NCI-H524 (cell line): ENCODE data around the gene GSK3A.

Source experiments
- DNase-seq, 2 experiments: peaks; one replicate each; lab custom pipeline; 2025; lab: John Stamatoyannopoulos, UW

The GSK3A gene

DNA sequence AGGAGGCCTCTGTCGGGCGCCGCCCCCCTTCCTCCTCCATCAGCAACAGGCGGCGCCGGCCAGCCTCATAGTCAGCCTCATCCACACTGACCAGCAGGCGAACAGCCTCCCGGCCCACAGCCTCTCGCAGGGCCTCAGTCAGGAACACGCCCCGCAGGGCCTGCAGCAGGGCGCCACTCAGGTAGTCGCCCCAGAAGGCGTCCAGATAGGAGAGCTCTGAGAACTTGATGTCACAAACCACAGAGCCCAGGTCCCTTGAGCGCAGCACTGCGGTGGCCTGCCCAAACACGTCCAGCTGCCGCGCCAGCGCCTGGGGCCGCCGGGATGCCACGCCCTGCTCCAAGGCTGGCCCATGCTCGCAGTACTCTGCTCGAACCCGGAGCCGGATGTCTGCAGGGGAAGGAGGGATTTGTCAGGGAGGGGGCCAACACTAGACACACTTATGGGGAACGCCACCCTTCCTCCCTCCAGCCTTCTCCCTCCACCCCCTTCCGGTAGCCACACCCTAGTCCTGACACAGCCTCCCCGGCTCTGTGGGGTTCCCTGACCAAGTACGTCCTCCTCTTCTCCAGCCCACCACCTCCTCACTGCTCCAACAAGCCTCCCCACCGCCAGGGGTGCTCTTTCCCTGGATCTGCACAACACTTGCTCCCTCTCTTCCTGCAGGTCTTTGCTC lies 42.8 kb downstream of the GSK3A start:
- DNase-seq, result no peak

DNA sequence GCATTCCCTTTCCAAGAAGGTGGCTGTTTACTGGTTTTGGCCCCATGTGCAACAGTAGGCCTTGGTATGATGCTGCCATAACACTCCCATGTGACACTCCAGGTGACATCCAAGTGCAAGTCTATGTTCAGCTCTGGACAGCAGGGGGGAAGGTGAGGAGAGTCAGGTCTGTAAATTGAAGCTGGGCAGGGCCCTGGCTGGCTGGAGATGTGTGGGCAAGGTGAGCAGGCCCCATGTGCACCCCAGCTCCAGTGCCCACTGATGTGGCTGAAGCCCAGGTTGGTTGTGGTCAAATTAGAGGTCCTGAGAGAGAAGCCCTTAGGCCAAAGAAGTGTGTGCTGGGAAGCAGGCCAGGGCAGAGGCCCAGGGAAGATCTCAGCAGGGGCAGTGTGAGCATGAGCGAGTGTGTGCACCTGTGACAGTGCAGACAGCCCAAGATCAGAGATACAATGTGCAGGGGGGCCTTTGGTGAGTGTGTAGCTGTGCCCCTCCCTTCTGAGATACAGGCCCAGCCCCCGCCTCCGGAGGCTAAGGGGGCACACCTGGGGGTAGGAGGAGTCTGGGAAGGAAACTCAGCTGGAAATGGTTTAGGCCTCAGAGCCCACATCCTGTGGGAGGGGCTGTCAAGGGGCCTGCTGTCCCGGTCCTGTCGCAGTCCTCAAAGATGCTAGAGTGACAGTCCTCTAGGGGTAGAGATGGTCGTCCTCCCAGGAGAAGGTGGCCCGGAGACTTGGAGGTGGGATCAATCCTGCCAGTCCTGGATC lies 43.5 kb downstream of the GSK3A start:
- DNase-seq, result no peak

DNA sequence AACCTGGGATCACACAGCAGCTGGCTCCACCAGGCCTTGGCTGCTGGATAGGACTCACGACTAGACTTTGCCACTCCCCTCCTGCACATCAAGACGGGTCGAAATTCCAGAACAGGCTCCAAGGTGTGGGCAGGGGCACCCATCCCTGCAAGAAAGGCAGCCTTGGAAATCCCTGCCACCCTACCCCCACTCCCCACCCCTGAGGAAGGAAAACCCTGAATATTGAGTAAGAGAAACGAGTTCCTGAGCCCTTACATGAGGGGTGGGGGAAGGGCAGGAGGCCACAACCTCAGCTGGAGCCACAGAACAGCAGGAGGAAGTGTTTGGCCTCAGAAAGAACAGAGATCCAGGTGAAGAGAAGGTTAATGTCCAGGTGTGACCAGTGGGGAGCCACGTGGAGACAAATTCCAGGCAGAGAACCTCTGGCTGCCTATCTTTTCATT lies 45.0 kb downstream of the GSK3A start:
- DNase-seq, result no peak

DNA sequence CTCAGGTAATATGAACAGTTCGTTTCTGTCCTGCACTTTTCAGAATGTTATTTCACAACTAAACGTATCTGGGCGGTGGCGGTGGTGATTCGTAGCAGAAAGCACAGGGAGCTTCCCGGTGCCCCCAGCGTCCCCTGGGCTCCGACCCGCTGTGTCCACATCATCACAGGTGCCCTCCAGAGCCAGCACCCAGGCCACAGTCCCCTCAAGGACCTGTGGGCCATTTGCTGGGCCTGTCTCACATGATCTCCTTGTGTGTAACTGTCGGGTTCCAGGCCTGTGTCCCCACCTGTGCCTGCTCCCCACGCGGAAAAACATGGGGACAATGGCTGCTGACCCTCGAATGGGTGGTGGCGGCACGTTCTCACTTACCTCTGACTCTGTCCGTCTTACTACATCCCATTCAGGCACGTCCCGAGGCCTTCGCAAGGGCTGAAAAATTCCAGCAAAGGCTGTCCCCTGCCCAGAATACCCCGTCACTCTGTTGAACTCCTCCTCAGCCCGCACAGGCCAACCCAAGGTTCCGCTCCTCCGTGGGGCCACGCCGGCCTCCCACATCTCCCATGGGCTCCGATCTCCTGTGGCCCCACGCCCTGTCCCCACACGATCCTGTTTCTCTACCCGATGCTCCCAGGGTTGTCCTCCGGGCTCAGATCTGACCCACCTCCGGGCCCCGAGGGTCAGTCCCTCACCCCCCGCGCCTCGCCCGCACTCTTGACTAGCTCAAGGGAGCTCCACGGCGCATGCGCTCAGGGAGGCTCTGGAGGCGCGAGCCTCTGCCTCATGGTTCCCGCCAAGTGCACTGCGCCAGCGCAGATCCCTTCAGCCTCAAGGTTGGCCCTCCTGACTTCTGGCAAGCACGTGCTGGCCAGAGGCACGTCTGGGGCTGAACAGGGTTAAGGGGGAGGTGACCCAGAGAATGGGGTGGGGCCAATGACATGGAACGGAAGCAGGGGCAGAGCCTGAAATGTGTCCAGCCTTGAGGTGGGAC lies 46.1 kb downstream of the GSK3A start:
- DNase-seq, result no peak

DNA sequence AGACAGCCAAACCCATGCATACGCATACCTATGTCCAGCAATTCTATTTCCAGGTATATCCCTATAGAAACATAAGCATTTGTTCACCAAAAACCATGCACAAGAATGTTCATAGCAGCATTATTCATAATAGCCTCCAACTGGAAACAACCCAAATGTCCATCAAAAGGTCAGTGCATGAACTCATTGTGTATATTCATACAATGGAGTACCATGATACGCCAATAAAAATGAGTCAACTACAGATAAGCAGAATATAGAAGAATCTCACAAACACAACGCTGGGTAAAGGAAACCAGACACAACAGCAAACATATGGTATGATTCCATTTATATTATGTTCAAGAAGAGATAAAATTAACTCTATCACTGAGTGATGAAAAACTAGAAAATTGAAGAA lies 48.7 kb downstream of the GSK3A start:
- no peak for DNase-seq

DNA sequence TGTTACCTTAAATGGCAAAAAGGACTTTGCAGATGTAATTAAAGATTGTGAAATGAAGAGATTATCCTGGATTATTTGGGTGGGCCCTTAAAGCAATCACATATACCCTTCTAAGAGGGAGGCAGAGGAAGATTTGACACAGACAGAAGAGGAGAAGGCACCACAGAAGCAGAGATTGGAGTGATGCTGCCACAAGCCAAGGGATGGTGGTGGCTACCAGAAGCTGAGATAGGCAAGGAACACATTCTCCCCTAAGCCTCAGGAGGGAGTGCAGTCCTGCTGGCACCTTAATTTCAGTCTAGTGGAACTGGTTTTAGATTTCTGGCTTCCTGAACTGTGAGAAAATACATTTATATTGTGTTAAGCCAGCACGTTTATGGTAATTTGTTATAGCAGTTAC lies 49.1 kb downstream of the GSK3A start:
- no peak for DNase-seq

DNA sequence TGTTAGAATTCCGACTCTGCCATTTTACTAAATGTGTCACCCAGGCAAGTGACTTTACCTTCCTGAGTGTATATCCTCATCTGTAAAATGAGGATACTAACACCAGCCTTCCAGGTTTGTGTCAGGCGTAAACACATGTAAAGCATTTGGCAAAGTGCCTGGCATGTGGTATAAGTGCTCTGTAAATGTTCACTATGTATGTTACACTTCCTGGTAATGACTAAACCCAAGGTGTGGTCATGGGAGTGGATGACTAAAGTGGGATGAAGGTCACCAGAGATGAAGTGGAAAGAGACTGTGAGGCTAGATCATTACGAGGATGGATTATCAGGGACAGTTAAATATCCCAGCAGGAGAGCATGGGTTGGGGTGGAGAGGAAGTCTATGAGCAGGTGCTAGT lies 50.5 kb downstream of the GSK3A start:
- DNase-seq, result no peak

DNA sequence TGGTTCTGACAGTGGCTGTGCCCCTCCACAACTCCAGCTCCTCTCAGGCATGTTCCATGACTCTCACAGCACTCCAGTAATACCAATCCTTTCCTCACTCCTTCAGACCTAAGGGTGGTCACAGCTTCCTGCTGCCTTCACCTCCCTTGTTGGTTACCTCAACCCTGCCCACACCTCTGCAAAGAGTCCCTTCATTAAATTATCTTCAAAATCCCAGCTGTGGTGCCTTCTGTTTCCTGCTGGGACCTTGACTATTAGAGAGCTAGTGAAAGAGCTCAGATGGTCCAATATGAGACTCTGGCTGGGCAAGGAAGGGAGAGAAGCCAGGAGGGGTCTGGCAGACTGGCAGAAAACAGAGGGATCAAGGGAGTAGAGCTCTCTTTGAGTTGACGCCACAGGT lies 51.1 kb downstream of the GSK3A start:
- DNase-seq, result no peak

DNA sequence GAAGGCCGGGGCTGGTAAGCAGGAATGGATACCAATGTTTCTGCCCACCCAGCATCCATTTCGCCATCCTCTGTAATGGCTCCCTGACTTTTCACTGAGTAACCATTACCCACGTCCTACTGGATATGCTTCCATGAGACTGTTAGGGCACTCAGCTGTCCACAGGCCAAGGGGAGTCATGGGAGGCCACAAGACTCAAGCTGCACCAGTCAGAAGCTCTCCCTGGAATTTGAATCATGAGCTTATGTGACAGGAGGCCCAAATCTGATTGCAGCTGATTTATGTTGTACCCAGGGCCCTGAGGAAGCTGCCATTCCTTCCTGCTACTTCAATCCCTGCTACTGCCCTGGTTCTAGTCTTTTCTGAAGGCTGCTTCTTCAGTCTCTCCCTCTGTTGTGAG lies 53.3 kb downstream of the GSK3A start:
- no peak for DNase-seq

DNA sequence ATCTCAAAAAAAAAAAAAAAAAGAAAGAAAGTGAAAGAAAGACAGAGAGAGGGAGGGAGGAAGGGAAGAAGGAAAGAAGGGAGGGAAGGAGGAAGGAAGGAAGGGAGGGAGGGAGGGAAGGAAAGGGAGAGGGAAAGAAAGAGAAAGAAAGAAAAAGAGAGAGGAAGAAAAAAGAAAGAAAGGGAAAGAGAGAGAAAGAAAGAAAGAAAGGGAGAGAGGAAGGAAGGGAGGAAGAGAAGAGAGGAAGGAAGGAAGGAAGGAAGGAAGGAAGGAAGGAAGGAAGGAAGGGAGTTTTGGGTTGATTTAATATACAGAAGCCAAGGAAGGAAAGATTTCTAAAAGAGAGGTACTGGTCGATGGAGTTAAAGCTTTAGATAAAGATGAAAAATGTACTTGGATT lies 53.7 kb downstream of the GSK3A start:
- no peak for DNase-seq

DNA sequence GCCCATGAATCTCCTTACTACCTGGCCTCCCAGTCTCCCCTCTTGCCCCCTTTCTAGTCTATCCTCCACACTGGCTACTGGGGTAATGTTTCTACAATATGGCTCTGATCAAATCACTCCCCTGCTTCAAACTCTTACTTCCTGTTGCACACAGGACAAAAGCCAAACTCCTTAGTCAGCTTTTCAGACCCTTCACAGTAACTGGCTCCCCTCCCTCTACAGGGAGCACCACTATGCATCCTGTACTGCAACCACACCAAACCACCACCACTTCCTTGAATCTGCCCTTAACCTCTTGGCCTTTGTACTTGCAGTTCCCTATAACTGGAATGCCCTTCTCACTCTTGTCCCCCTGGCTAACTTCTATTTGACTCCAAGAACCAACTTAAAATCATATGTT lies 57.1 kb downstream of the GSK3A start:
- no peak for DNase-seq

DNA sequence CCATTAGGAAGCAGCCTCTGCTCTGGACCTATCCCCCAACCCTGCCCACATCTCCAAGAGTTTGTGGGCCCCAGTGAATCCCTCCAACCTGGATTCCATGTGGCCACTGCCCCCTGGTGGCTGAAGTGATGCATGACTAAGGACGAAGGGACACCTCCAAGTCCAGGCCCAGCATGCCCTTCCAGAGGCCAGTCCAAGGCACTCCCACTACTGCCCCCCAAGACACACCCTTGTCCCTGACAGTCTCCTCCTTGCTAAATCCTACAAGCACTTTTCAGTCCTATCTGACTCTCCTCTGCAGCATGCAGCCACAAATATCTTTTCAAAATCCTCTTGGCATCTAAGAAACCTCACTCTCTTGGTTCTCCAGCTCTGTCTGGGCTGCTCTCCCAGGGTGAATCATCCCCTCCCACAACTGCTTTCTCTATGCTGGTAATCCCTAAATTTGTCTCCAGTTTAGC lies 58.0 kb downstream of the GSK3A start:
- DNase-seq, result peak; percentile 46 to 78
